ENCODE data around the gene RBM19.

RBM19 gene

DNA sequence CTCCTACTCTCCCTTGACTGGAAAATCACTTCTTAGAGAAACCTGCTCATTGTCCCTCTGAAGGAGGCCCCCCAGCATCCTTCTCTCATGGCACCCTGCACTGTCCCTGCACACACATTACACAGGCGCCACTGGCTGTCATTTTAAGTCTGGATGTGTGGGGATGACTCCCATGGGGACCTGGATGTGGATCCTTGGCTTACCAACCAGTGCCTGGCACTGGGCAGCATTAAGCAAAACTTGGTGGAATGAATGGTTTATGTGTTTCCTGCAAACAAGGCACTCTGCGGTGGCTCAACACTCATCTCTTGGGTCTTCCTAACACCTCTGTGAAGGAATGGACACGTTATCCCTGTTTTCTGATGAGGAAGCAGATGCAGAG, 162.4 kb downstream of the RBM19 start:
- no peak for DNase-seq (ENCODE audit: low read depth, low spot score)

DNA sequence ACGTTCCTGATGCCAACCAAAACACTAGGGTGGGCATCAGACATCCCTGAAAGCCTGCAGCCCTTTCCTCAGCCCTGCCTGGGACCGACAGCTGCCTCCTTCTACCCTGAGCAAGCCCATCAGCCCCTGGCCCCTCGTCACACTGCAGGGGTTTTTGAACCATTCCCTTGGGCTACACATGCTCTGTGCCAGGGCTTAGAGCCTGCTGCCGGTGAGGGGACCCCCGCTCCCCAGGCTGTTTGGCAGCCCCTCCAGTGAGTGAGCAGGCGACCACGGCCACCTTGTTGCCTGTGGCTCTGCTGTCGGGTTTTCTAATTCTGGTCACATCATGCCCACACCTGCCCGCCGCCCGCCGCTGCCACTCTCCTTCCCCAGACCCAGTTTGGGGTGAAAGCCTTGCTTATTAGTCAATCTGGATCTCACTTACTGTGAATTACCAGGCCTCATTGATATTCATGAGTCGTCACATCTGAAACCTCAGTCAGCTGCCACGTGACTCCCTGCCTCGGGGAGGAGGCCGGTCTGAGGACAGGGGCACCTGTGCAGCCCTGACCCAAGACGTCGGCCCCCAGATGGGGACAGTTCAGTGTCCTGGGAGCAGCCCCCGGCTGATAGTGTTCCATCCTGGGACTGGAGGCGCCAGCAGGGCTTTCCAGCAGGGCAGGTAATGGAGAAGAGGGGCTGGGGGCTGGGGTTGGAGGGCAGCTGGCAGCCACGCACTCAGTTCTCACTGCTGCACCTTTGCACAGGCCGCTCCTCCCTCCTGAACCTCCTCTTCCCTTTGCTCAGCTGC, 163.0 kb downstream of the RBM19 start:
- no peak for DNase-seq (ENCODE audit: low read depth, low spot score)

DNA sequence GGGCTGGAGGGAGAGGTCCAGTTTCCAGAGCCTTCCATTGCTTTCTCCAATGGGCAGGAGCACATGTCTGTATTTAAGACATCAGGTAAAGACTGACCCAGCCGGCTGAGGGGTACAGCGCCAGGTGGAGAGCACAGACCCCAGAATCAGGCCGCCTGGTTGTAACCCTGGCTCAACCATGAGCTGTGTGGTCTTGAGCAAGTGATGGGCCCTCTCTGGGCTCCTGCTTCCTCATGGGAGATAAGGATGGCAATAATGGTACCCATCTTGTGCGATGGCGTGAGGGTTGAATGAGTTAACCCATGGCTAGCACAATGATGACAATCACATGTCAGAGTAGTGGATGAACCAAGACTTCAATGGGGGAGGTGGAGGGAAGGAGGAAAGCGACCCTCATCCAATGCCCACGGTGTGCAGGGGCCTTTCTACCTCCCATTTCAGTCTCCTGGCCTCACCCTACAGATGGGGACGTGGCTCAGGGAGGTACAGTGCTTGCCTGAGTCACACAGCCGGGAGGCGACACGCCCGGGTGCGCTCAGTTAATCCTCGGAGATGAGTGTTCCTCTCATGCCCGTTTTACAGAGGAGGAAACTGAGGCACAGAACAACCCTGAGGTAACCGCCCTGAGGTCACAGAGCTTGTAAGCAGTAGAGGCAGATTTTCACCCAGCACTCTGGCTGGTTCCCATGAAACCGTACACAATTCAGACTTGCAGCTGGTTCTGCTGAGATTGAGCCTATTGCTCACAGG, 163.9 kb downstream of the RBM19 start:
- no peak for DNase-seq (ENCODE audit: low read depth, low spot score)

DNA sequence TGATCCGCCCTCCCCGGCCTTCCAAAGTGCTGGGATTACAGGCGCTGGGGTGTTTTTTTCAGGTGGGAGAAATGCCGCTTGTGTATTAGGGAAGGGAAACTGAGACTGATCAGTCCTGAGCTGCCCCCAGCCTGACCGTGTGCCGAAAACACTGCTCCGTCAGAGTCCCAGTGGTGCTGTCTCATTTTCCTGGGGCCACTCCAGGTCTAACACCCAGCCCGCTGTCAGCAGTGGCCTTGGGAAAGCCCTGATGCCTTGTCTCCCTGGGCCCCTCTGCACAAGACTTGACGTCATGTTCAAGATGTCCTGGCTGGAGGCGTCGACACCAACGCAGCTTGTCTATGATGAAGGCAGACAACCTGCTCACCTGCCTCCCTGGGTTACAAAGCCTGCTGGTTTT, 165.9 kb downstream of the RBM19 start:
- DNase-seq (ENCODE audit: low read depth, low spot score), result no peak

DNA sequence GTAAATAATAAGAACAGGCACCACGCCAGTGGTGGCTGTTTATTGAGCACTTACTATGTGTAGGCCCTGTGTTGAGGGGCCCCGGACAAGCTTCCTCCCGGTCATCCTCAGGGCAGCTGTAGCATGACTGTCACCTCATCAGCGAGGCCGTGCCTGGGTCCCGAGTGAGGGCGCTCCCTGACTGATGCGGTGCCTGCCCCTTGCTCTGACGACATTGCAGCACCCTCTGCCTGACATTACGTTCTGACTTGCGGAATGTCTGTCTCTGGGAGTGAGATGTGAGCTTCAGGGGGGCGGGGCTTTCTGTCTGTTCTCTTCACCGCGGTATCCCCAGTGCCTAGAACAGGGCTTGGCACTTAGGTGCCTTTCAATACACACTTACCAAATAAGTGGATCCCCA, 167.6 kb downstream of the RBM19 start:
- no peak for DNase-seq (ENCODE audit: low read depth, low spot score)

DNA sequence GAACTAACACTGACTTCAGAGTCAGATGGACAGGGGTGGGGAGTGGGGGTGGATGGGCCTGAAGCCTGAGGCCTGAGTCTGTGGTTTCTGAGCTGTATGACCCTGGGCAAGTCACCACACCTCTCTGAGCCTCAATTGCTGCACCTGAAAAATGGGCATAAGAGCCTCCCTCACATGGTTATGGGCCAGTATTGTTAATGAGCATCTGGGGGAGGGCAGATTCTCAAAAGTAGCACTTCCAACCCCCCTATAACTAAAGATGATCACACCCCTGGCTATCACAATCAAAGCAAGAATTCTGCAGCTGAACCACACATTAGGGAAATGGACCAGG, 168.6 kb downstream of the RBM19 start:
- DNase-seq (ENCODE audit: low read depth, low spot score), result no peak

DNA sequence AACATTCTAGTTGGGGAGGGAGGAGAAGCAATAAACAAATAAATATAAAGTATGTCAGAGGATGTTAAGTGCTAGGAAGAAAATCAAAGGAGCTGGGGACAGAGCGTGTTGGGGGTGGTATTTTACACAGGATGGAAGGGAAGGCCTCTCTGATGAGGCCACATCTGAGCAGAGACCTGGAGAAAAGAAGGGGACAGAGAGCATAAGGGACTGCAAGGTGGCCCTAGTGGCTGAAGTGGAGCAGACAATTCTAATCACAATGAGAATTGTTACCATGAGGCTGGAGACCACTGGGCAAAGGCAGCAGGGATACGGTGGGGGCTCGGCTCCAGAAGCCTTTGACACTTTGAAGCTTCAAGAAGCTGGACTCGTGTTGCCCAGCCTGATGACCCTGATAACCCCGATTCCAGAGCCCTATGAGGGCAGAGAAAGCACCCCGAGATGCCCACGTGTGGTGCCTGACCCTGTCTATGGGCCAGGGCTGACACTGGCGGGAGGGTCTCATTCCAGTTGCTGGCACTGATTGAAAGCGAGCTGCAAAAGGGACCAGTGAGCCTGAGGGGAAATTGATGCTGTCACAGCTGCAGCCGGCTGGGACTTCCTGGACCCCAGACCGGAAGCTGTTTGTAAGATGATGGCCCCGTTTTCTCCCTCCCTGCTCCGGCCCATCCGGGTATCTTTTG, 169.1 kb downstream of the RBM19 start:
- no peak for DNase-seq (ENCODE audit: low read depth, low spot score)

DNA sequence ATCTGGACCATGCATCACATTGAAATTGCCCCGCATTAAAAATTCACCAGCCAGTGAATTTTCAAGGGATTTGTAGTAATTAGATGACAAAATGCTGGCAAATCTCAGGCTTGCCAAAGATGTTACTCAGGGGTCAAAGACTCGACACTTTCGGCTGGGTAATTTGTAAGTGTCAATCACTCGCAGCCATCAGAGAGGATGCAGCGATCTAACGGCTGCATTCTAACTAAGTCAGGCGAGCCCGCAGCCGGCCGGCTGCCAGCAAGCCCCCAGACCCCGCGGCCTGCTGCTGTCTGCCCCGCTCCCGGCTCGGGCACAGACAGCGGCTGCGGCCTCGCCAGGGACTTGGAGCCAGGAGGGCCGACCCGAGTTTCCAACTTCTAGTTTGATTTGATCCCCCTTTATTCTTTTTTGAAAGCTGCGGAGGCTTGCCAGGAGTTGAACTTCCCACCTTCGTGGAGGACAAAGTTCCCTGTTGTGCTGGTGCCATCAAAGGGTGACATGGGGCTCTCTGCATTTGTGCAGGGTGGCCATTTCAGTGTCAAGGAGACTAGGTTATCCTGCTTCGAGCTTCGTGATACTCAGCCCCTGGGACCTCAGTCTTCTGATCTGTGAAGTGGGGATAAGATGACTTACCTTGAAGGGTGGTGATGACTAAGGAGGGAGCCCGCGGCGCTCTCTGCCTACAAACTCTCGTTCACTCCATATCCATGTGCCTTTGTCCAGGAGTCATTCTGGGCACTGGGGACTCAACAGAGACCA, 169.9 kb downstream of the RBM19 start:
- DNase-seq (ENCODE audit: low read depth, low spot score), result no peak

DNA sequence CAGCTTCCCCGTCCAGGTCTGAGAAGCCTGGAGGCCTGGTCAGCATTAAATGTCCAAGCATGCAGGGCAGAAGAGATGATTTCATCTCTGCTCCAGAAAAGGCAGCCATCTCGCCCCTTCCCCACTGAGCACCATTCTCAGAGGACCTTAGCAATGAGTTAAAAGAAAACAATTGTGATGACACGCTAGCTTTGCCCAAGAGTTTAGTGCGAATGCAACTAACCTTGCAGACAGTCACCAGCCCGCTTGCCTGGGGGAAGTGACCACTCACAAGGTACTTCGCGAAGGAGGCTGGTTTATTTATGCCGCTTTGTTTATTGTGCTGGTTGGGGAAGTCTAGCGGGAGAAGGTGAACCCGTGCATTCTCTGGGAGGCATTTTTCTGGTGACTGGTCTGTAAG, 170.7 kb downstream of the RBM19 start:
- DNase-seq (ENCODE audit: low read depth, low spot score), result no peak

DNA sequence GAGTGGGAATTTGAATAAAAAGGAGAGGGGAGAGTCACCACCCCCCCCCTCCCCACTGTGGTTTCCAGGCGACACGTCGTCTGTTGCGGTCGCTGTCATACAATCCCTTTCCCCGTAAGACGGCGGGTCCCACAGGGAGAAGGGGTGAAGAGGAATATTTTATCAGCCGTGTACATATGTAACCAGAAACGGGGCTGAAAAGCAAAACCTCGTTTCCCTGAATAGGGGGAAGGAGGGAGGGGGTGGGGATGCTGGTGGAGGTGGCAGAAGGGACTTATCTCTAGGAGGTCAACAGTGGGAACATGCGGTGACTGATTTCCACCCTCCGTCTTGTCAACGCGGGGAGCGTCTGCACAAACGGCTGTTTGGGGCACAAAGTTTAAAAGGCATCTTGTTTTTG, 171.4 kb downstream of the RBM19 start:
- no peak for DNase-seq (ENCODE audit: low read depth, low spot score)

DNA sequence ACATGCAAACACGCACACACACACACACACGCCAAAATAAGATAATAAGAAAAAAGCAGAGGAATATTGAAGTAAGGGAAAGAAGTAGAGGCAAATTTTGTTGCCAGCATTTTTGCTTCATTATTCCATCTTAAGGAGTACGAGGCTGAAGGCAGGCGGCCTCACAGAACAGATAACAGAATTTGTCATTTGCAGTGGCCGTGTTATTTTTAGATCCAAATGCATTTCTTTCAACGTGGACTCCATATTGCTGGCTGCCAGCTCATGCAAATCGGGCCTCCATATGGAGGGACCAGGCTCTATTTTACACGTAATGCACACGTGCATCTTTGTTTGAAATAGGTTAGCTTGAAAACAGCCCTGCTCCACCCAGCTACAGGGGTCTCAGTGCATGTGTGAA, 172.9 kb downstream of the RBM19 start:
- no peak for DNase-seq (ENCODE audit: low read depth, low spot score)

DNA sequence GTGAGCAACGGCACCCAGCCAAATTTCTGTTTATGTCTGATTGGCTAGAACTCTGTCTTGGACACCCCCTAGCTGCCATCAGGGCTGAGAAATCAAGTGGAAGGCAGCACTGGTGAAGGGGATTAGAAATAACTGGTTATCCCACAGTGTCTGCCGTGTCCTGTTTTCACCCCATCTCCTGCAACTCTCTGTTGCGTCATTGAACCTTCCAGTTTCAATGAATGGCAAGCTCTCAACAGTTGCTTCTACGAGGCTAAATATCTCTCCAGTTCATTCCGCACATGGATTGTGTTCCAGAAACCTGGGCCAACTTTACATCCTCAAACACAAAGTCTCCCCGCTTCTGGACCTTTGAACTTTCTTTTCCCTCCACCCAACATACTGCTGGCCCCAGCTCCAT, 173.7 kb downstream of the RBM19 start:
- DNase-seq (ENCODE audit: low read depth, low spot score), result no peak

DNA sequence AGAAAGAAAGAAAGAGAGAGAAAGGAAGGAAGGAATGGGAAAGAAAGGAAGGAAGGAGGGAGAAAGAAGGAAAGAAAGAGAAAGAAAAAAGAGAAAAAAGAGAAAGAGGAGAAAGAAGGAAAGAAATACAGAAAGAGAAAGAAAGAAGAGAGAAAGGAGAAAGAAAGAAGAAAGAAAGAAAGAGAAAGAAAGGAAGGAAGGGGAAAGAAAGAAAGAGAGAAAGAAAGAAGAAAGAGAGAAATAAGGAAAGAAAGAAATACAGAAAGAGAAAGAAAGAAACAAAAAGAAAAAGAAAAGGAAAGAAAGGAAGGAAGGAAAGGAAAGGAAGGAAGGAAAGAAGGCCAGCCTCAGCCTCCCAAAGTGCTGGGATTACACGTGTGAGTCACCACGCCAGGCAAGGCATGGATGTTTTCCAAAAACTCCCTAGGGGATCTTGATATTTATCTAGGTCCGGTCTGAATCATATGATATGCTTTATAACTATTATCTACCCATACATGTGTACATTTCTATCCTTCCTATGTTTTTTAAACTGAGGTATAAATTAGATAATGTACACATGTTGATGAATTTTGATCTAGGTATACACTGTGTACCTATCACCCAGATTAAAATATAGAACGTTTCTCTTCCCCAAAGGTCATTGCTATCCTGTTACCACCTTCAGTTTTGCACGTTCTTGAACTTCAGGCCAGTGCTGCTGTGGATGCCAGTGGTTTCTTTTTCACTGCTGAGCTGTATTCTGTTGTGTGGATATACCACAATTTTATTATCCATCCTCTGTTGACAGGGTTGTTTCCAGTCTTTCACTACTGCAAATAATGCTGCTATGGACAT, 177.9 kb downstream of the RBM19 start:
- DNase-seq (ENCODE audit: low read depth, low spot score), result no peak

DNA sequence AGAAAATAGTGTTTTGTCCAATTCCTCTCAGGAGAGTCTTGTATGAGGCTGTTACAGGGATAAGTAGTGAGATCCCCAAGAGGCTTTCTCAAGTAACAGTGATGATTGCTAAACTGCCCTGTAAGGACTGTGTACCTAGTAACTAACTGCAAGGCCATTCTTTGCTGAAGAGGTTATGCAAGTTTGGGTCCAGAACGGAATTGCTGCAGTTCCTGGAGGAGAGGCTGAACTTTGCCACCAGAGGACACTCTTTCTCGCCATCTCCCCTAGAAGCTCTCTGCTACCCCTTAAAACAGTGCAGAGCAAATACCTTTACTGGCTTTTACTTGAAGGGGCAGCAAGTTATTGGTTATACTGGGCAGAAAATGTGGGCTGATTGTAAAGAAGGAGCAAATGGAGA, 180.0 kb downstream of the RBM19 start:
- DNase-seq (ENCODE audit: low read depth, low spot score), result no peak

DNA sequence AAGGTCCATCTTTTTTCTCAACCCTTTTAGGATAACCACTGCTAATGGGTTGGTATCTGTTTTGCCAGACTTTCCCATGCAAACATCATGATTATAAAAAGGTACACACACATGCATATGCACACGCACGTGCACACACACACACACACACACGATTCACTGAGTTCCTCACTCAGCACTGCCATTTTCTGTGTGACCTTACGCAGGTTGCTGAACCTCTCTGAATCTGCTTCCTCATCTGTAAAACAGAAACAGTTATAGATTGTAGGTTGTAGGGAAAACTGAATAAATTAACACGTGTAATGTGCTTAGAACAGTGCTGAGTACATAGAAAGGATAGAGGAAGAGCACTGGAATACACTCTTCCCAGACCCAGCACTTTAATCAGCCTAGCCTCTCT, 182.3 kb downstream of the RBM19 start:
- no peak for DNase-seq (ENCODE audit: low read depth, low spot score)

DNA sequence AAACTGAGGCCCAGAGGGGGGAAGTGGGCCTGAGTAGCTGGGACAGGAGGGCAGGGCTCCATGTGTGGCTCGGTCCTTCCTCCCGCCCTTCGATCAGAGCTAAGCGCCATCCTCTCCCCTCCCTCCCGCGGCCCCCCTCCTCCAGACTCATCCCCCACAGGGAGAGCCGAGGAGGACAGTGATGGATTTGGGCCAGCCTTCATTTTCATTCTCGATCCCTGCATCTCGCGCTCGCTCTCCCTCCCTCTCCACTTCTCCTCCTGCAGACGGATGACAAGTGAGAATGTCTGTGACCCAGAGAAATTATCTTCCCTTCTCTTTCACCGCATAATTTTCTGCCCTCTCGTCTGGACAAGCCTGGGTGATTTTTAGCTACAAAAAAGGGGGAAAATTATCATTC, 183.3 kb downstream of the RBM19 start:
- DNase-seq (ENCODE audit: low read depth, low spot score), result no peak

DNA sequence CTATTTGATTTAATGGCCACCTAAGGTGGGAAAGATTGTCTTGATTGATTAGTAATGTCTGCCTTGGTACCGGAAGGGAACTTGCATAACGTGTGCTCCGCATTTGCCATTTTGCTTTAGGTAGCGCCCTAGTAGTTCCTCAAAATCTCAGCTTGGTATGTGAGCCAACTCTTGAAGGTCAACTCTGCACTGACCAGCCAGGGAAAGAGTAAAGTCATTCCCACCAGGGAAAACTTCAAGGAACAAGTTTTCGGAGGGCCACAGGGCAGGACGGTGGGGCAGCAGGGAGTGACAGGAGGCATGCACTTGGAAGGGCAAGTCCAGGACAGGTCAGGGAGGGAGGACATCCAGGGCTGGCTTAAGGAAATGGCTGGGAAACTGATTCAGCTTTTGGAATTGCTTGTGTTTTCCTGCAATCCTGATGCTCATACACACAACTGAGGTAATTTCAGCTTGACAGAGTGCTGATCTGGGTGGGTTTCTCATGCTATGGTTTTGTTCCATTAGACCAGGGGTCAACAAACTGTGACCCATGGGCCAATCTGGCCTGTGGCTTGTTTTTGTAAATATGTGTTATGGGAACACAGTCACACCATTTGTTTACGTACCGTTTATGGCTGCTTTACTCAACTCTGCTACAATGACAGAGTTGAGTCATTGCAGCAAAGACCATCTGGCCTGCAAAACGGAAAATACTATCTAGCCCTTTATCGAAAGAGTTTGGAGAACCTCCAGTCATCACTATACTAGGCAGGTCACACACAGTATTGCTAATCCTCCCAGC, 184.5 kb downstream of the RBM19 start:
- no peak for DNase-seq (ENCODE audit: low read depth, low spot score)

DNA sequence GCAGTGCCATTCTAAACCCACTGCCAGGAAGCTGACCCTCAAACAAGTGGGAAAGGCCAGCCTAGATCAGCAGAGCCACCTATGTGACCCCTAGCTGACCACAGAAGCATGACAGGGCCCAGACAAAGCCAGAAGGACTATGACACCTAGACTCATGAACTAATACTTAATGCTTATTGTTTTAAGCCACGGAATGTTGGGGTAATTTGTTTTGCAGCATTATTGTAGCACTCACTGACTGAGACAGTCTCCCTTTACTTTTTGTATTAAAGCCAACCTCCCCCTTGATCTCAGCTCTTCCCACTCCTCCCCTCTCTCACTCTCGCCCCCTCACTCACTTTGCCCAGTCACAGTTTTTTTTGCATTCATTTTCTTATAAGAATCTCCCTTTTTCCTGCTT, 186.4 kb downstream of the RBM19 start:
- no peak for DNase-seq (ENCODE audit: low read depth, low spot score)

DNA sequence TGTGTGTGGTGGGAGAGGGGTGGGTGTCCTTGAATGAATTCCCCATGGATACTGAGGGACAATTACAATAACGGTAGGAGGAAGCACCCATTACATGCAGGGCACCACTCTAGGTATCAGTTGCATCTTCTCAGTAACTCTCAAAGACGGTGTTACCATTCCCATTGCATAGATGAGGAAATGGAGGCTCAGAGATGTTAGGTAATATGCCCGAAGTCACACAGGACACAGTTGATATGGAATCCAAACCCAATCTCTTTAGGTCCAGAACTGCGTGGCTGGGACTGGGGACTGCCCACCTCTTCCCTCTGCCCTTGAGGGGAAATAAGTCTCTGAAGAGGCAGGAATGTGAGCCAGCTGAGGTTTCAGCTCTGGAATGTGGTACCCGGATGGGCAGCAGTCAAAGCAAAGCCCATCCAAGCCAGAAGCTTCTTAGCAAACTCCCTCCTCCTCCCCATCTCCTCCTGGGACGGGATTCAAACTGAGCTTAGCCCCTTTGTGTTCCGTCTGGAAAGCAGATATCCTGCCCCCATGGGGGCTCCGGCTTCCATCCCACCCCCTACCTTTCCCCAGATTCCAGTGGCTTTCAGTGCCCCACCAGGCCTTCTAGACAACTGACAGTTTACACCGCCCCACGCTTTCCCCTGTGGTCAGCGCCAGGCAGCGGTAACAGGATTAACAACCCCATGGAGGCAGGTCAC, 187.5 kb downstream of the RBM19 start:
- peak; percentile 69 for DNase-seq (ENCODE audit: low read depth, low spot score)

DNA sequence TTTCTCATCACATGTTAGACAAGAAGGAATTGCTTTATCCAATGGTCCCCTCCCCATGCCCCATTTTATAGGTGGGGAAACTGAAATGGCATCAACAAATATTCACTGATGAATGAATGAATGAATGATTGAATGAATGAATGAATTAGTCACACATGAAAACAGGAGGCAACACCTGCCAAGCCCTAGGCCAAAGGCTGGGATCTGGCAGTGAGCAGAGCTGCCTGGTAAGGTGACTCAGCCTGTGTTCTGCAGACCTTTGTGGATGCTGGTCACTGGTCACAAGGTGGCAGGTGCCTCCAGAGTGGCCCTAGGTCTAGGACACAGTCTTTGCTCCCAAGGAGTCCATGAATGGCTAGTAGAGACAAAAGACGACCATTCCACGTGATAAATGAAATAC, 188.4 kb downstream of the RBM19 start:
- no peak for DNase-seq (ENCODE audit: low read depth, low spot score)
